HepG2 (cell line): ENCODE data around the gene NKIRAS1. TPM values are rescaled to one million over a fixed set of nuclear protein-coding genes. Genes with fewer than 3 reads are reported as not detected.
"Not testable (repeated sequence)": the region's sequence is repeated elsewhere in the genome, so short reads cannot be mapped to it uniquely, and the experiment has no call there.

ENCODE experiments used
- ATAC-seq: fragments of 200-7000 bp; cut with Tn5 transposase; 3 replicates; pipeline ENCODE4 v1.9.1; 2020; ENCODE audit warnings: mild to moderate bottlenecking, moderate library complexity
- BruUV-seq: library from RNA; stranded (reverse); fragments of 400-500 nt; replicated peaks from 2 replicates; lab custom pipeline; 2021; lab: Mats Ljungman, UMichigan
- CTCF ChIA-PET: fragments of 300-600 bp; formaldehyde crosslinking; extraction: SDS; loops from one replicate; lab custom pipeline; 2021; ENCODE audit warnings: low total read pairs, inconsistent platforms, low intra/inter-chr PET ratio; lab: Yijun Ruan, JAX
- POLR2A ChIA-PET: fragments of 350-600 bp; sonication (Branson Sonifier 250); formaldehyde crosslinking; loops from one replicate; lab custom pipeline; 2020; ENCODE audit warnings: antibody characterized with exemption, inconsistent platforms; lab: Yijun Ruan, JAX
- DNase-seq: peaks from one replicate; pipeline ENCODE4 v3.0.0-alpha.2; 2015; ENCODE audit warnings: low spot score
- FAIRE-seq: peaks from 3 replicates; lab custom pipeline; 2011; peaks lifted over from hg19 to GRCh38; lab: Jason Lieb, UNC
- H2AFZ ChIP-seq: one replicate; pipeline ENCODE4 v1.6.1; 2011; ENCODE audit warnings: low read length, inconsistent platforms
- H3K27ac ChIP-seq: fragments of 300-600 bp; 3 replicates; pipeline ENCODE4 v1.8.0; 2011; ENCODE audit warnings: mixed run types, mild to moderate bottlenecking, mixed read lengths, low read length, inconsistent platforms; ENCODE audit not compliant: insufficient read depth; ENCODE audit errors: extremely low read length
- H3K27me3 ChIP-seq, 2 experiments: fragments of 200-600 bp in 1 of 2; 2 replicates in 1 of 2; 3 replicates in 1 of 2; pipeline versions ENCODE4 v1.6.0 to v1.8.0; 2011; ENCODE audit warnings: low read length in 2 of 2, mild to moderate bottlenecking in 2 of 2, moderate library complexity in 2 of 2, inconsistent platforms in 1 of 2; ENCODE audit not compliant: insufficient read depth in 2 of 2, control insufficient read depth in 1 of 2
- H3K36me3 ChIP-seq, 2 experiments: fragments of 200-600 bp in 1 of 2; replicated peaks in 1 of 2; 2 replicates in 1 of 2; 3 replicates in 1 of 2; pipeline versions ENCODE4 v1.5.1 to v1.8.0; 2011; ENCODE audit warnings: low read length in 2 of 2, inconsistent platforms in 1 of 2; ENCODE audit not compliant: insufficient read depth in 2 of 2, control insufficient read depth in 1 of 2
- H3K4me1 ChIP-seq: 2 replicates; pipeline ENCODE4 v1.5.1; 2012; ENCODE audit warnings: low read length, inconsistent platforms; ENCODE audit not compliant: insufficient read depth
- H3K4me2 ChIP-seq: 2 replicates; pipeline ENCODE4 v1.6.0; 2011; ENCODE audit warnings: low read depth, low read length, inconsistent platforms
- H3K4me3 ChIP-seq, 3 experiments: fragments of 200-600 bp in 1 of 3; sonication (generic), shearing (Covaris generic) in 1 of 3; replicated peaks in 1 of 3; 2 replicates each; pipeline ENCODE4 v1.5.1; 2011 to 2016; ENCODE audit warnings: low read length in 3 of 3, inconsistent platforms in 2 of 3, low read depth in 2 of 3, mild to moderate bottlenecking in 2 of 3, control low read depth in 1 of 3, mixed read lengths in 1 of 3; ENCODE audit not compliant: insufficient read depth in 1 of 3
- H3K79me2 ChIP-seq: one replicate; pipeline ENCODE4 v1.6.1; 2011; ENCODE audit warnings: low read length, inconsistent platforms; ENCODE audit not compliant: insufficient read depth
- H3K9ac ChIP-seq: 2 replicates; pipeline ENCODE4 v1.6.0; 2011; ENCODE audit warnings: mild to moderate bottlenecking, low read depth, low read length, inconsistent platforms; ENCODE audit not compliant: insufficient read depth
- H3K9me3 ChIP-seq: 2 replicates; pipeline ENCODE4 v1.5.1; 2012; ENCODE audit warnings: mild to moderate bottlenecking, low read length
- H4K20me1 ChIP-seq: 2 replicates; pipeline ENCODE4 v1.6.0; 2011; ENCODE audit warnings: inconsistent platforms, mild to moderate bottlenecking, low read length, moderate library complexity; ENCODE audit not compliant: insufficient read depth
- FOXC1 ChIP-seq: sonication (generic); formaldehyde crosslinking; IDR thresholded peaks from 2 replicates; pipeline ENCODE4 v1.8.0; 2022; ENCODE audit warnings: mild to moderate bottlenecking, missing genetic modification reagents, borderline replicate concordance
- PBX2 ChIP-seq: IDR thresholded peaks from 2 replicates; pipeline ENCODE4 v1.6.1; 2016; ENCODE audit warnings: control low read depth
- POLR2AphosphoS2 ChIP-seq: IDR thresholded peaks from 2 replicates; pipeline ENCODE4 v1.6.1; 2011; ENCODE audit warnings: low read depth, low read length, improper control_type of control experiment
- RBM22 ChIP-seq: fragments of 200-400 bp; formaldehyde crosslinking; optimal IDR thresholded peaks from 2 replicates; pipeline ENCODE3; 2017; ENCODE audit warnings: mild to moderate bottlenecking, low read length, moderate library complexity
- SAP130 ChIP-seq: IDR thresholded peaks from 2 replicates; pipeline ENCODE4 v1.6.1; 2016; ENCODE audit warnings: low read depth
- ZBTB38 ChIP-seq: sonication (generic); formaldehyde crosslinking; IDR thresholded peaks from 2 replicates; pipeline ENCODE4 v1.5.1; 2020; ENCODE audit warnings: mild to moderate bottlenecking, missing genetic modification reagents
- WGBS: methylation state at CpG from one replicate; pipeline ENCODE4 v1.1.6; 2017; ENCODE audit warnings: low lambda C conversion rate; 5-methylcytosine and 5-hydroxymethylcytosine counted together
- in situ Hi-C: cut with HindIII; loops from 2 replicates; pipeline ENCODE4 v1.10.0; 2017; ENCODE audit warnings: low pct_unique_long_range_greater_than_20kb; ENCODE audit not compliant: extremely low pct_ligation_motif_present
- intact Hi-C: fragments of 100-400 bp; cut with micrococcal nuclease; formaldehyde crosslinking; loops from one replicate; pipeline ENCODE4 v1.10.0; 2022; ENCODE audit not compliant: unreplicated experiment
- polyA plus RNA-seq, 8 experiments: library from polyadenylated mRNA; depleted of rRNA in 3 of 8; stranded (reverse) in 7 of 8; unstranded in 1 of 8; fragments of >200 nt; fragmentation: Illumina TruSeq in 4 of 8; extraction: Trizol in 4 of 8; gene quantifications; 2 replicates each; pipeline versions ENCODE4 v1.2.1 to v1.2.3, GENCODE V29; 2011 to 2016; ENCODE audit warnings: low read depth in 4 of 8, missing spikeins in 1 of 8, mixed read lengths in 1 of 8; ENCODE audit not compliant: insufficient read depth in 1 of 8
- total RNA-seq, 5 experiments: library from RNA; depleted of rRNA; stranded (reverse); fragments of >200 nt; fragmentation: Illumina TruSeq; extraction: Trizol; gene quantifications; 2 replicates each; pipeline ENCODE4 v1.2.3, GENCODE V29; 2016; ENCODE audit warnings: low read depth in 1 of 5
- TF ChIP-seq, protein P1 (sequence below): sonication (generic); formaldehyde crosslinking; IDR thresholded peaks from 2 replicates; pipeline ENCODE4 v1.8.1; 2023; ENCODE audit warnings: mild to moderate bottlenecking, missing genetic modification reagents

Gene NKIRAS1
- total and polyA plus RNA-seq, 2 of the 13 experiments (the other 11 are each of a cell fraction or from before 2014, with no cell fraction given) = 4.3 to 8.0 TPM

DNA sequence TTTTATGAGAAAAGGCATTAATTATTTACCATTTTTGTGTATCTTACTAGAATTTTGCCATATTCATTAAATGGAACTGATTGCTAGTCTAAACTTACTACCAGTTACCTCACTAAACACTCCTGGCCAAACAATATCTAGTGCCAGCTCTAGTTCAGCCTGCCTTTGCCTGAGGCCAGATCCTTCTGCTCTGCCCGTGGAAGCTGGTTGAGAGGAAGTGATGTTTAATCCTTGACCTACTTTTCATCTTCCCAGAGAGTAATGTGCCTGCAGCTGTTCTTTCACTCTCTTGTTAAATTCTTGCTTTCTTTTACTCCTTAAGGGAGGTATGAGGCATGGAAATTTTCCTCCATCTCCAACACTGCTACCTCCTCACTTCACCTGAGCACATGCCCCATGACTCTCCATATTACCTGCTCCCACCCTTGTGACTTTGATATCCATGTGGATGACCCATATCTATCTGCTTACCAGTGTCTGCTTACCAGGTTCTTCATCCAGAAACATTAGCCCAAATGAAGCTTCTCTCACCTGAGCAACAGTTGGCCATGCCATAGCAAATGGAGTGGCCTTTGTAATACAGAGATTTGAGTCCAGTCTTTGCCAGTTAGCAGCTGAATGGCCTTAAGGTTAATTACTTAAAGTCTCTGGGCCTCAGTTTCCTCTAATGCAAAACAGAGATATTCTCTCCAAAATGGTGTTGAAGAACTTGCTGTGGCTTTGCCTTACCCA, 57.6 kb downstream of the NKIRAS1 start:
- Histone ChIP-seq H3K9ac (no peak overlapping the region), H2AFZ (no peak overlapping the region), H3K27ac (no peak overlapping the region), H3K4me3 (no peak overlapping the region), H3K4me1 (peaks cover 5% of the 10 kb centered on the region; the same call in 1 of the 2 replicates), H3K36me3 (peaks cover 0 to 7% of the 10 kb centered on the region in 2 experiments; a peak in 2 of 5 replicates), H3K79me2 (peaks cover 36% of the 10 kb centered on the region), H3K9me3 (no peaks in the 10 kb centered on the region), H3K4me2 (no peak overlapping the region), H4K20me1 (peaks cover 2% of the 10 kb centered on the region; the same call in 1 of the 2 replicates), H3K27me3 (no peaks in the 10 kb centered on the region)
- in situ Hi-C loops (no loop called here), intact Hi-C loops (no loop called here)
- FAIRE-seq = no peak
- CTCF ChIA-PET = no interaction called here
- WGBS = 100% methylated on average over 1 of the region's 1 CpG
- BruUV-seq = no TSS peak
- POLR2A ChIA-PET = interaction anchor here (0.6 kb wide), 1 partner anchor 13 kb away, joined by 5 read pairs; no protein-coding TSS in a partner anchor
- DNase-seq = no peak
- ATAC-seq = no peak
- TF ChIP-seq RBM22 (no peak), ZBTB38 (no peak)

- no peaks in the 10 kb centered on the region for H3K4me1 ChIP-seq
- H3K27ac ChIP-seq = no peak overlapping the region
- no peaks in the 10 kb centered on the region for H3K27me3 ChIP-seq
- H3K36me3 ChIP-seq = peaks cover 0 to 6% of the 10 kb centered on the region in 2 experiments; a peak in 1 of 5 replicates
- POLR2A ChIA-PET = no interaction called here
- DNase-seq = no peak
- no peaks in the 10 kb centered on the region for H3K9me3 ChIP-seq
- no peak overlapping the region for H3K4me2 ChIP-seq
- no peak overlapping the region for H3K9ac ChIP-seq
- peaks cover 36% of the 10 kb centered on the region for H3K79me2 ChIP-seq
- no peak for FAIRE-seq
- CTCF ChIA-PET = no interaction called here
- in situ Hi-C loops (no loop called here), intact Hi-C loops (no loop called here)
- TF ChIP-seq PBX2 (CRISPR knock-in tag) (no peak), FOXC1 (no peak), SAP130 (CRISPR knock-in tag) (no peak), POLR2AphosphoS2 (no peak)
- TF ChIP-seq, protein P1, sequence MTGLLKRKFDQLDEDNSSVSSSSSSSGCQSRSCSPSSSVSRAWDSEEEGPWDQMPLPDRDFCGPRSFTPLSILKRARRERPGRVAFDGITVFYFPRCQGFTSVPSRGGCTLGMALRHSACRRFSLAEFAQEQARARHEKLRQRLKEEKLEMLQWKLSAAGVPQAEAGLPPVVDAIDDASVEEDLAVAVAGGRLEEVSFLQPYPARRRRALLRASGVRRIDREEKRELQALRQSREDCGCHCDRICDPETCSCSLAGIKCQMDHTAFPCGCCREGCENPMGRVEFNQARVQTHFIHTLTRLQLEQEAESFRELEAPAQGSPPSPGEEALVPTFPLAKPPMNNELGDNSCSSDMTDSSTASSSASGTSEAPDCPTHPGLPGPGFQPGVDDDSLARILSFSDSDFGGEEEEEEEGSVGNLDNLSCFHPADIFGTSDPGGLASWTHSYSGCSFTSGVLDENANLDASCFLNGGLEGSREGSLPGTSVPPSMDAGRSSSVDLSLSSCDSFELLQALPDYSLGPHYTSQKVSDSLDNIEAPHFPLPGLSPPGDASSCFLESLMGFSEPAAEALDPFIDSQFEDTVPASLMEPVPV (CRISPR knock-in tag) = no peak
- no TSS peak for BruUV-seq
- no peak overlapping the region for H2AFZ ChIP-seq
- 94% methylated on average over 3 of the region's 3 CpGs for whole genome bisulfite sequencing
- no peak for ATAC-seq
- H3K4me3 ChIP-seq = no peak overlapping the region
- peaks cover 4% of the 10 kb centered on the region; the same call in 1 of the 2 replicates for H4K20me1 ChIP-seq
These were observed 60.5 kb downstream of the NKIRAS1 start for GRCh38 chr3:23856286-23856685.

DNA sequence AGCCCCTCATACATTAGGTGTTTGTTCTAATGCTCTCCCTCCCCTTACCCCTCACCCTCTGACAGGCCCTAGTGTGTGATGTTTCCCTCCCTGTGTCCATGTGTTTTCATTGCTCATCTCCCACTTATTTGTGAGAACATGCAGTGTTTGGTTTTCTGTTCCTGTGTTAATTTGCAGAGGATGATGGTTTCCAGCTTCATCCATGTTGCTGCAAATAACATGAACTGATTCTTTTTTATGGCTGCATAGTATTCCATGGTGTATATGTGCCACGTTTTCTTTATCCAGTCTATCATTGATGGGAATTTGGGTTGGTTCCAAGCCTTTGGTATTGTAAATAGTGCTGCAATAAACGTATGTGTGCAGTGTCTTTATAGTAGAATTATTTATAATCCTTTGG, 67.3 kb downstream of the NKIRAS1 start:
- CTCF ChIA-PET, in situ Hi-C loops, H3K9ac ChIP-seq, H3K36me3 ChIP-seq, H3K27me3 ChIP-seq, BruUV-seq, H3K4me2 ChIP-seq, H3K9me3 ChIP-seq, FAIRE-seq, POLR2A ChIA-PET, H2AFZ ChIP-seq, H3K4me1 ChIP-seq, DNase-seq, H3K4me3 ChIP-seq, intact Hi-C loops, ATAC-seq, H3K27ac ChIP-seq: not testable (repeated sequence)
- H3K79me2 ChIP-seq = peaks cover 29% of the 10 kb centered on the region
- H4K20me1 ChIP-seq = 0 out of 2 replicates have a peak, but pooled peaks cover 12% of the 10 kb centered on the region
- WGBS = 96% methylated on average over 2 of the region's 2 CpGs
